HG03280 (cell line): ENCODE measurements around the gene SPATA24.
"Not testable (repeated sequence)": the region's sequence is repeated elsewhere in the genome, so short reads cannot be mapped to it uniquely, and the experiment has no call there.

ENCODE experiments used
- ATAC-seq: cut with Tn5 transposase; IDR thresholded peaks from one replicate; pipeline ENCODE4 v1.9.1; 2021; ENCODE audit warnings: mild to moderate bottlenecking, moderate library complexity; ENCODE audit not compliant: unreplicated experiment

SPATA24 gene

GRCh38 chr5:139355900-139356299 lies 48.0 kb downstream of the SPATA24 start:
- ATAC-seq, result not testable (repeated sequence)

- no peak for ATAC-seq
Observed at GRCh38 chr5:139354186-139354585, 49.7 kb downstream of the SPATA24 start.

- not testable (repeated sequence) for ATAC-seq
Observed at GRCh38 chr5:139347863-139348262, 56.0 kb downstream of the SPATA24 start.
